WTC11 (cell line): ENCODE data around the gene DPH1. TPM values are rescaled to one million over a fixed set of nuclear protein-coding genes. Genes with fewer than 3 reads are reported as not detected.

Experiments
- ATAC-seq: fragments of 200-7000 bp; cut with Tn5 transposase; 2 replicates; pipeline ENCODE4 v1.10.0; 2021; ENCODE audit warnings: mild to moderate bottlenecking, moderate library complexity
- CTCF ChIA-PET: fragments of 300-600 bp; sonication (Branson Sonifier 250); formaldehyde crosslinking; loops from one replicate; lab custom pipeline; 2021; ENCODE audit warnings: antibody characterized with exemption; lab: Charles Lee
- POLR2A ChIA-PET: fragments of 350-600 bp; sonication (Branson Sonifier 250); formaldehyde crosslinking; loops from one replicate; lab custom pipeline; 2021; ENCODE audit warnings: antibody characterized with exemption; lab: Charles Lee
- DNase-seq: peaks from one replicate; pipeline ENCODE4 v3.0.0; 2021; ENCODE audit warnings: low spot score
- H3K27ac Mint-ChIP-seq: 2 replicates; pipeline ENCODE4 v1.8.0; 2021; ENCODE audit warnings: mixed read lengths
- H3K27me3 Mint-ChIP-seq: 2 replicates; pipeline ENCODE4 v1.8.0; 2021; ENCODE audit warnings: low read depth, mild to moderate bottlenecking, moderate library complexity, mixed read lengths
- H3K36me3 Mint-ChIP-seq: 2 replicates; pipeline ENCODE4 v1.8.0; 2021; ENCODE audit warnings: mixed read lengths
- H3K4me1 Mint-ChIP-seq: 2 replicates; pipeline ENCODE4 v1.8.0; 2022; ENCODE audit warnings: mixed read lengths
- H3K4me3 Mint-ChIP-seq: 2 replicates; pipeline ENCODE4 v1.8.0; 2021; ENCODE audit warnings: mild to moderate bottlenecking, moderate library complexity, mixed read lengths
- H3K9me3 Mint-ChIP-seq: 2 replicates; pipeline ENCODE4 v1.8.0; 2021; ENCODE audit warnings: mixed read lengths
- ATF3 ChIP-seq: sonication (generic); formaldehyde crosslinking; conservative IDR thresholded peaks from 2 replicates; pipeline ENCODE4 v1.8.1; 2022; ENCODE audit warnings: mild to moderate bottlenecking, missing genetic modification reagents
- CTCF ChIP-seq: fragments of 200-600 bp; IDR thresholded peaks from 2 replicates; pipeline ENCODE4 v1.8.0; 2022; ENCODE audit warnings: antibody characterized with exemption
- E2F4 ChIP-seq: sonication (generic); formaldehyde crosslinking; IDR thresholded peaks from 2 replicates; pipeline ENCODE4 v1.8.1; 2022; ENCODE audit warnings: low read depth, mild to moderate bottlenecking, moderate library complexity, missing genetic modification reagents, borderline replicate concordance
- ELF4 ChIP-seq: sonication (generic); formaldehyde crosslinking; IDR thresholded peaks from 2 replicates; pipeline ENCODE4 v1.8.1; 2022; ENCODE audit warnings: low read depth, mild to moderate bottlenecking, moderate library complexity, missing genetic modification reagents
- HMGA2 ChIP-seq: fragments of 250-450 bp; sonication (Bioruptor Pico); IDR thresholded peaks from 2 replicates; pipeline ENCODE4 v1.4.0; 2021; ENCODE audit warnings: mild to moderate bottlenecking, moderate library complexity
- KAT7 ChIP-seq: sonication (generic); formaldehyde crosslinking; IDR thresholded peaks from 2 replicates; pipeline ENCODE4 v1.8.1; 2023; ENCODE audit warnings: missing genetic modification reagents, mild to moderate bottlenecking, borderline replicate concordance
- NFATC4 ChIP-seq: fragments of 250-450 bp; sonication (Bioruptor Pico); IDR thresholded peaks from 2 replicates; pipeline ENCODE4 v1.9.0; 2021; ENCODE audit warnings: mild to moderate bottlenecking
- RELA ChIP-seq: sonication (generic); formaldehyde crosslinking; IDR thresholded peaks from 2 replicates; pipeline ENCODE4 v1.8.1; 2022; ENCODE audit warnings: missing genetic modification reagents, mild to moderate bottlenecking, borderline replicate concordance
- SMAD3 ChIP-seq: sonication (generic); formaldehyde crosslinking; IDR thresholded peaks from 2 replicates; pipeline ENCODE4 v1.8.0; 2022; ENCODE audit warnings: missing genetic modification reagents, mild to moderate bottlenecking, borderline replicate concordance
- SP1 ChIP-seq: sonication (generic); formaldehyde crosslinking; conservative IDR thresholded peaks from 2 replicates; pipeline ENCODE4 v1.8.1; 2022; ENCODE audit warnings: missing genetic modification reagents
- ZBTB43 ChIP-seq: sonication (generic); formaldehyde crosslinking; IDR thresholded peaks from 2 replicates; pipeline ENCODE4 v1.8.1; 2023; ENCODE audit warnings: mild to moderate bottlenecking, missing genetic modification reagents
- ZNF121 ChIP-seq: sonication (generic); formaldehyde crosslinking; IDR thresholded peaks from 2 replicates; pipeline ENCODE4 v1.8.0; 2023; ENCODE audit warnings: missing genetic modification reagents
- ZNF263 ChIP-seq: sonication (generic); formaldehyde crosslinking; IDR thresholded peaks from 2 replicates; pipeline ENCODE4 v1.8.1; 2022; ENCODE audit warnings: low read depth, mild to moderate bottlenecking, moderate library complexity, missing genetic modification reagents
- ZNF281 ChIP-seq: sonication (generic); formaldehyde crosslinking; IDR thresholded peaks from 2 replicates; pipeline ENCODE4 v1.8.0; 2023; ENCODE audit warnings: mild to moderate bottlenecking, missing genetic modification reagents
- ZNF423 ChIP-seq: fragments of 250-450 bp; sonication (Bioruptor Pico); IDR thresholded peaks from 2 replicates; pipeline ENCODE4 v2.1.2; 2022; ENCODE audit warnings: mild to moderate bottlenecking, moderate library complexity
- ZNF425 ChIP-seq: fragments of 250-450 bp; sonication (Bioruptor Pico); conservative IDR thresholded peaks from 2 replicates; pipeline ENCODE4 v1.9.0; 2021; ENCODE audit warnings: mild to moderate bottlenecking
- ZNF532 ChIP-seq: fragments of 250-450 bp; sonication (Bioruptor Pico); IDR thresholded peaks from 2 replicates; pipeline ENCODE4 v1.9.0; 2021; ENCODE audit warnings: mild to moderate bottlenecking, borderline replicate concordance
- ZSCAN18 ChIP-seq: fragments of 250-450 bp; sonication (Bioruptor Pico); IDR thresholded peaks from 2 replicates; pipeline ENCODE4 v2.1.2; 2022; ENCODE audit warnings: mild to moderate bottlenecking, moderate library complexity
- total RNA-seq: library from RNA; stranded (reverse); gene quantifications from 3 replicates; pipeline ENCODE4 v1.2.3, GENCODE V29; 2021

DPH1 gene
- total RNA-seq, 1 experiment from 2014 or later = 43.2 TPM

GRCh38 chr17:2004435-2004952 is 25.5 kb upstream of the DPH1 start (continued):
- no peak for TF ChIP-seq ZSCAN18 (CRISPR knock-in tag)
- TF ChIP-seq E2F4 (CRISPR knock-in tag) = no peak
- no peak for TF ChIP-seq ZBTB43 (CRISPR knock-in tag)
- TF ChIP-seq, all 79 proteins: peak for 0

GRCh38 chr17:2008332-2009126 is 21.4 kb upstream of the DPH1 start:
- POLR2A ChIA-PET = no interaction called here
- Mint-ChIP-seq H3K4me1 (peaks cover 19% of the 10 kb centered on the region), H3K27ac (no peak overlapping the region), H3K4me3 (no peak overlapping the region), H3K27me3 (peaks cover 15% of the 10 kb centered on the region), H3K9me3 (no peaks in the 10 kb centered on the region), H3K36me3 (no peaks in the 10 kb centered on the region)
- CTCF ChIA-PET = no interaction called here
- TF ChIP-seq ZNF263 (no peak), ZNF425 (CRISPR knock-in tag) (no peak), ATF3 (CRISPR knock-in tag) (no peak), ZNF532 (CRISPR knock-in tag) (no peak), KAT7 (no peak), ZNF281 (no peak), ZNF121 (CRISPR knock-in tag) (no peak), ELF4 (no peak), SMAD3 (no peak), SP1 (no peak), HMGA2 (CRISPR knock-in tag) (no peak), CTCF (no peak), RELA (no peak), ZNF423 (CRISPR knock-in tag) (no peak), NFATC4 (CRISPR knock-in tag) (no peak)
- no peak for ATAC-seq
- DNase-seq = no peak
